Stomach (tissue), 4 donors: ENCODE data around the gene JAG1.

Experiments
- CTCF ChIP-seq, 7 experiments: fragments of 450-650 bp in 4 of 7; fragments of 200-600 bp in 3 of 7; sonication (generic) in 3 of 7; IDR thresholded peaks; one replicate each; pipeline ENCODE4 v1.5.1; 2016 to 2019; ENCODE audit warnings: antibody characterized with exemption in 7 of 7, control low read depth in 2 of 7, mild to moderate bottlenecking in 1 of 7
- EP300 ChIP-seq: sonication (generic); formaldehyde crosslinking; IDR thresholded peaks from one replicate; pipeline ENCODE4 v1.6.1; 2017; ENCODE audit warnings: antibody characterized with exemption
- POLR2A ChIP-seq, 4 donors: fragments of 450-650 bp; IDR thresholded peaks; one replicate each; pipeline ENCODE4 v1.6.1; 2016; ENCODE audit warnings: antibody characterized with exemption in 4 of 4, control low read depth in 2 of 4, mild to moderate bottlenecking in 1 of 4, moderate library complexity in 1 of 4
- POLR2AphosphoS5 ChIP-seq, 3 donors: sonication (generic); formaldehyde crosslinking; IDR thresholded peaks; one replicate each; pipeline ENCODE4 v1.6.1; 2016; ENCODE audit warnings: antibody characterized with exemption in 3 of 3

GRCh38 chr20:10618611-10619245 lies 55.1 kb downstream of the JAG1 start:
- TF ChIP-seq POLR2A (IDR thresholded peaks at IDR 0.05) (no peak), CTCF (IDR thresholded peaks at IDR 0.05) (no peak), EP300 (no peak), POLR2AphosphoS5 (IDR thresholded peaks at IDR 0.05) (no peak)
